CD4-positive, alpha-beta T cell (primary cell): Measurements from ENCODE around the gene SMIM36. TPM values are rescaled to one million over a fixed set of nuclear protein-coding genes. Genes with fewer than 3 reads are reported as not detected.

Experiments used
- ATAC-seq: fragments of 200-7000 bp; cut with Tn5 transposase; one replicate; pipeline ENCODE4 v1.10.0; 2022; ENCODE audit warnings: mild to moderate bottlenecking; ENCODE audit not compliant: poor library complexity
- CTCF ChIA-PET: fragments of 350-600 bp; sonication (Branson Sonifier 250); formaldehyde crosslinking; loops from one replicate; lab custom pipeline; 2021; ENCODE audit warnings: antibody characterized with exemption, inconsistent platforms; lab: Charles Lee
- POLR2A ChIA-PET: fragments of 350-600 bp; sonication (Branson Sonifier 250); formaldehyde crosslinking; loops from one replicate; lab custom pipeline; 2021; ENCODE audit warnings: antibody characterized with exemption, inconsistent platforms; lab: Charles Lee
- DNase-seq, 14 experiments: peaks; one replicate each; pipeline ENCODE4 v3.0.0-alpha.2; 2013 to 2020; ENCODE audit warnings: mixed read lengths in 2 of 14
- H3K27ac ChIP-seq, 2 donors: one replicate each; pipeline versions ENCODE4 v1.5.1 to v1.7.0; 2013; ENCODE audit warnings: low read length in 2 of 2, low read depth in 1 of 2, mild to moderate bottlenecking in 1 of 2
- H3K27me3 ChIP-seq, 2 experiments: 1 replicate in 1 of 2; 2 replicates in 1 of 2; pipeline versions ENCODE4 v1.6.1 to v1.7.0; 2013; ENCODE audit warnings: low read length in 2 of 2, control low read depth in 1 of 2, mild to moderate bottlenecking in 1 of 2, moderate library complexity in 1 of 2; ENCODE audit not compliant: insufficient read depth in 2 of 2, control insufficient read depth in 1 of 2
- H3K36me3 ChIP-seq: one replicate; pipeline ENCODE4 v1.6.1; 2013; ENCODE audit warnings: low read length, control low read depth; ENCODE audit not compliant: insufficient read depth
- H3K4me1 ChIP-seq: one replicate; pipeline ENCODE4 v1.6.1; 2013; ENCODE audit warnings: low read length, control low read depth; ENCODE audit not compliant: insufficient read depth
- H3K4me3 ChIP-seq: one replicate; pipeline ENCODE4 v1.5.1; 2013; ENCODE audit warnings: mild to moderate bottlenecking, low read length, moderate library complexity
- H3K9me3 ChIP-seq, 2 experiments: 1 replicate in 1 of 2; 2 replicates in 1 of 2; pipeline versions ENCODE4 v1.6.1 to v1.7.0; 2013; ENCODE audit warnings: low read length in 2 of 2, mild to moderate bottlenecking in 2 of 2, control low read depth in 1 of 2, moderate library complexity in 1 of 2; ENCODE audit not compliant: control insufficient read depth in 1 of 2, insufficient read depth in 1 of 2
- H3K27ac Mint-ChIP-seq: one replicate; pipeline ENCODE4 v1.8.0; 2020; ENCODE audit warnings: mixed read lengths
- H3K27me3 Mint-ChIP-seq: one replicate; pipeline ENCODE4 v1.8.0; 2021; ENCODE audit warnings: mixed read lengths
- H3K36me3 Mint-ChIP-seq: one replicate; pipeline ENCODE4 v1.8.0; 2021; ENCODE audit warnings: low read depth, mixed read lengths
- H3K4me1 Mint-ChIP-seq: one replicate; pipeline ENCODE4 v1.8.0; 2021; ENCODE audit warnings: low read depth, mixed read lengths
- H3K4me3 Mint-ChIP-seq: one replicate; pipeline ENCODE4 v1.8.0; 2020; ENCODE audit warnings: mild to moderate bottlenecking, mixed read lengths
- H3K9me3 Mint-ChIP-seq: one replicate; pipeline ENCODE4 v1.8.0; 2020; ENCODE audit warnings: mixed read lengths
- CTCF ChIP-seq: fragments of 200-600 bp; IDR thresholded peaks from one replicate; pipeline ENCODE4 v1.8.0; 2022; ENCODE audit warnings: antibody characterized with exemption, mild to moderate bottlenecking
- intact Hi-C, 2 experiments: fragments of 100-400 bp; cut with DNase I in 1 of 2; cut with micrococcal nuclease in 1 of 2; formaldehyde crosslinking; loops; one replicate each; pipeline versions ENCODE4 v1.15.1 to v1.9.0; 2023 to 2025; cut with DNase I, micrococcal nuclease
- total RNA-seq, 174 experiments: library from RNA in 2 of 174; stranded (reverse) in 2 of 174; gene quantifications; one replicate each; pipeline ENCODE4 v1.2.3 and lab custom pipeline; 2021 to 2026

The SMIM36 gene
- total RNA-seq, 2 experiments from 2014 or later = not detected

GRCh38 chr17:55546991-55547664 is 35.9 kb upstream of the SMIM36 start:
- ATAC-seq = no peak
- Histone ChIP-seq H3K9me3 (peaks cover 0 to 7% of the 10 kb centered on the region in 2 experiments), H3K4me1 (no peaks in the 10 kb centered on the region), H3K27ac (no peak overlapping the region), H3K27me3 (peaks cover 0 to 5% of the 10 kb centered on the region in 2 experiments), H3K4me3 (no peak overlapping the region), H3K36me3 (no peaks in the 10 kb centered on the region)
- no peak for DNase-seq
- CTCF ChIA-PET = no interaction called here
- Mint-ChIP-seq H3K9me3 (peaks cover 2% of the 10 kb centered on the region), H3K27me3 (peaks cover 28% of the 10 kb centered on the region), H3K27ac (no peak overlapping the region), H3K4me3 (no peak overlapping the region), H3K4me1 (no peaks in the 10 kb centered on the region), H3K36me3 (no peaks in the 10 kb centered on the region)
- POLR2A ChIA-PET = no interaction called here
- TF ChIP-seq CTCF = no peak
- intact Hi-C loops = no loop called here

- ATAC-seq (no peak), DNase-seq (no peak)
- peaks cover 2% of the 10 kb centered on the region for H3K9me3 Mint-ChIP-seq
- POLR2A ChIA-PET = no interaction called here
- no peaks in the 10 kb centered on the region for H3K4me1 Mint-ChIP-seq
- H3K36me3 Mint-ChIP-seq = no peaks in the 10 kb centered on the region
- H3K9me3 ChIP-seq = peaks cover 0 to 7% of the 10 kb centered on the region in 2 experiments
- intact Hi-C loops = no loop called here
- CTCF ChIA-PET = no interaction called here
- no peak overlapping the region for H3K4me3 Mint-ChIP-seq
- no peaks in the 10 kb centered on the region for H3K36me3 ChIP-seq
- H3K27me3 Mint-ChIP-seq = peaks cover 28% of the 10 kb centered on the region
- H3K27ac ChIP-seq = no peak overlapping the region
- H3K27ac Mint-ChIP-seq = no peak overlapping the region
- no peak for TF ChIP-seq CTCF
- H3K4me3 ChIP-seq = no peak overlapping the region
- peaks cover 0 to 5% of the 10 kb centered on the region in 2 experiments for H3K27me3 ChIP-seq
- no peaks in the 10 kb centered on the region for H3K4me1 ChIP-seq
These were observed 35.2 kb upstream of the SMIM36 start for GRCh38 chr17:55546481-55546880.

GRCh38 chr17:55545806-55546205 is 34.6 kb upstream of the SMIM36 start:
- H3K27me3 Mint-ChIP-seq = peaks cover 28% of the 10 kb centered on the region
- H3K27me3 ChIP-seq = peaks cover 0 to 5% of the 10 kb centered on the region in 2 experiments
- H3K36me3 ChIP-seq = no peaks in the 10 kb centered on the region
- intact Hi-C loops = no loop called here
- POLR2A ChIA-PET = no interaction called here
- no peak overlapping the region for H3K27ac ChIP-seq
- no peak overlapping the region for H3K27ac Mint-ChIP-seq
- DNase-seq (no peak), ATAC-seq (no peak)
- CTCF ChIA-PET = no interaction called here
- H3K4me1 ChIP-seq = no peaks in the 10 kb centered on the region
- no peaks in the 10 kb centered on the region for H3K4me1 Mint-ChIP-seq
- no peak for TF ChIP-seq CTCF
- no peaks in the 10 kb centered on the region for H3K36me3 Mint-ChIP-seq
- H3K4me3 ChIP-seq = no peak overlapping the region
- H3K9me3 Mint-ChIP-seq = peaks cover 2% of the 10 kb centered on the region
- H3K4me3 Mint-ChIP-seq = no peak overlapping the region
- peaks cover 0 to 7% of the 10 kb centered on the region in 2 experiments for H3K9me3 ChIP-seq
